Adrenal gland (tissue), 12 donors: ENCODE data around the gene RAPGEF2. TPM values are rescaled to one million over a fixed set of nuclear protein-coding genes. Genes with fewer than 3 reads are reported as not detected.

Experiments
- DNase-seq, 7 donors: peaks; one replicate each; pipeline ENCODE4 v3.0.0-alpha.2; 2019 to 2020
- H3K27ac ChIP-seq, 5 donors: fragments of 200-600 bp; sonication (generic) in 4 of 5; 1 replicate in 3 of 5; 2 replicates in 2 of 5; pipeline versions ENCODE4 v1.5.1 to v1.8.0; 2016 to 2020; ENCODE audit warnings: mild to moderate bottlenecking in 1 of 5
- H3K27me3 ChIP-seq: fragments of 200-600 bp; 2 replicates; pipeline ENCODE4 v1.8.0; 2021
- H3K36me3 ChIP-seq, 2 donors: fragments of 200-600 bp; replicated peaks in 1 of 2; 1 replicate in 1 of 2; 2 replicates in 1 of 2; pipeline versions ENCODE4 v1.5.1 to v1.8.0; 2018 to 2022
- H3K4me1 ChIP-seq, 2 donors: fragments of 200-600 bp; replicated peaks in 1 of 2; 1 replicate in 1 of 2; 2 replicates in 1 of 2; pipeline versions ENCODE4 v1.5.1 to v1.8.0; 2018 to 2021
- H3K4me3 ChIP-seq, 4 donors: fragments of 200-600 bp; sonication (generic) in 3 of 4; one replicate each; pipeline ENCODE4 v1.5.1; 2016 to 2018
- H3K9me3 ChIP-seq, 3 donors: fragments of 200-600 bp; sonication (generic) in 1 of 3; replicated peaks in 1 of 3; 1 replicate in 2 of 3; 2 replicates in 1 of 3; pipeline versions ENCODE4 v1.5.1 to v1.8.0; 2016 to 2021
- POLR2A ChIP-seq, 2 donors: fragments of 450-650 bp; IDR thresholded peaks; one replicate each; pipeline ENCODE4 v1.6.1; 2017; ENCODE audit warnings: antibody characterized with exemption in 2 of 2, mild to moderate bottlenecking in 2 of 2, moderate library complexity in 1 of 2
- WGBS, 4 donors: extraction: QIAGEN DNeasy Blood & Tissue Kit in 2 of 4; methylation state at CpG; one replicate each; pipeline versions ENCODE4 v1.1.5 to v1.1.7; 2013 to 2017; 5-methylcytosine and 5-hydroxymethylcytosine counted together
- intact Hi-C, 2 donors: fragments of 100-400 bp; cut with DNase I; formaldehyde crosslinking; loops; one replicate each; pipeline versions ENCODE4 v1.14.1 to v1.15.0; 2022 to 2023
- polyA plus RNA-seq, 3 donors: library from polyadenylated mRNA; stranded (reverse); fragments of 200-250 nt in 2 of 3; fragments of 350-450 nt in 1 of 3; fragmentation: Illumina TruSeq in 1 of 3; extraction: RNeasy Lipid Tissue Mini Kit (QIAGEN cat#74804) in 1 of 3; gene quantifications; one replicate each; pipeline ENCODE4 v1.2.3, GENCODE V29; 2013 to 2014
- total RNA-seq, 9 donors: library from RNA; depleted of rRNA in 4 of 9; stranded (reverse); fragments of >200 nt in 4 of 9; fragments of 120-200 nt in 1 of 9; fragmentation: NEBNext Ultra II Directional in 1 of 9; extraction: Animal tissue kit (Norgen Biotek cat#: 25700) in 1 of 9; gene quantifications; one replicate each; pipeline versions ENCODE4 v1.1.0 to v1.2.4, GENCODE V29; 2013 to 2023
- TF ChIP-seq, protein P1 (sequence below), 6 experiments: fragments of 450-650 bp in 4 of 6; fragments of 200-600 bp in 2 of 6; sonication (generic) in 1 of 6; IDR thresholded peaks; 1 replicate in 5 of 6; 2 replicates in 1 of 6; pipeline versions ENCODE4 v1.5.1 to v1.8.0; 2016 to 2021; ENCODE audit warnings: antibody characterized with exemption in 6 of 6, mild to moderate bottlenecking in 2 of 6, moderate library complexity in 1 of 6
- donor health status: healthy with polysubstance abuse.
- donor health status: Bipolar disorder and iron deficiency.
- donor health status: DM: yes; HTN: yes; CAD: no.
- donor health status: DM: no; HTN: no; CAD: no.
- donor health status: DM: no; HTN: no; CAD: no.
- donor health status: DM: yes; HTN: yes; CAD: no.

Gene RAPGEF2
- total and polyA plus RNA-seq, 12 donors: 5.2 to 53.9 (median 25.3) TPM

- Histone ChIP-seq H3K4me1 (no peaks in the 10 kb centered on the region), H3K36me3 (no peaks in the 10 kb centered on the region), H3K27me3 (no peaks in the 10 kb centered on the region), H3K9me3 (no peaks in the 10 kb centered on the region), H3K4me3 (no peak overlapping the region), H3K27ac (no peak overlapping the region)
- intact Hi-C loops: no loop called here
- WGBS, 4 donors: 64 to 71% (median 69%) methylated on average over 3 of the region's 3 CpGs
- DNase-seq: no peak
- TF ChIP-seq, protein P1, sequence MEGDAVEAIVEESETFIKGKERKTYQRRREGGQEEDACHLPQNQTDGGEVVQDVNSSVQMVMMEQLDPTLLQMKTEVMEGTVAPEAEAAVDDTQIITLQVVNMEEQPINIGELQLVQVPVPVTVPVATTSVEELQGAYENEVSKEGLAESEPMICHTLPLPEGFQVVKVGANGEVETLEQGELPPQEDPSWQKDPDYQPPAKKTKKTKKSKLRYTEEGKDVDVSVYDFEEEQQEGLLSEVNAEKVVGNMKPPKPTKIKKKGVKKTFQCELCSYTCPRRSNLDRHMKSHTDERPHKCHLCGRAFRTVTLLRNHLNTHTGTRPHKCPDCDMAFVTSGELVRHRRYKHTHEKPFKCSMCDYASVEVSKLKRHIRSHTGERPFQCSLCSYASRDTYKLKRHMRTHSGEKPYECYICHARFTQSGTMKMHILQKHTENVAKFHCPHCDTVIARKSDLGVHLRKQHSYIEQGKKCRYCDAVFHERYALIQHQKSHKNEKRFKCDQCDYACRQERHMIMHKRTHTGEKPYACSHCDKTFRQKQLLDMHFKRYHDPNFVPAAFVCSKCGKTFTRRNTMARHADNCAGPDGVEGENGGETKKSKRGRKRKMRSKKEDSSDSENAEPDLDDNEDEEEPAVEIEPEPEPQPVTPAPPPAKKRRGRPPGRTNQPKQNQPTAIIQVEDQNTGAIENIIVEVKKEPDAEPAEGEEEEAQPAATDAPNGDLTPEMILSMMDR (IDR thresholded peaks at IDR 0.05): no peak
- no peak for TF ChIP-seq POLR2A (IDR thresholded peaks at IDR 0.05)
These were observed 6.4 kb upstream of the RAPGEF2 start for GRCh38 chr4:159096434-159096833.

DNA sequence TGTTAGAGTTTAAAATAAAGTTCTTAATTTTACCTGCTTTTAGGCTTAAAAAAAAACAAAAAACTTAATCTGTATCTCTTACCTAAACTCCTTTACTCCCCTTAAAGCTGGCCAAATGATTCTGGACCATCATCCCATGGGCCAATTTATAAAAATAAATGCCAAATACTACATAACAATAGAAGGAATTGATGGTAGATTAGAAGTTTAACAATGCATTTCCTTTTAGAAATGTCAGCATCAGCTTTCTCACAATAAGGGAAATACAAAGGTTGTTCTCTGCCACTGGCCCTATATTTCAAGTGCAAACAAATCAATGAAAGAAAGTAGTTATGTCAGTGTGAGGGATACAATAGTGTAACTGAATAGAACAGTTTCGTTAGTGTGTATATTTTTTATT, 5.7 kb upstream of the RAPGEF2 start:
- Histone ChIP-seq H3K27ac (no peak overlapping the region), H3K9me3 (no peaks in the 10 kb centered on the region), H3K36me3 (no peaks in the 10 kb centered on the region), H3K4me3 (no peak overlapping the region), H3K4me1 (peaks cover 0 to 1% of the 10 kb centered on the region in 2 donors), H3K27me3 (no peaks in the 10 kb centered on the region)
- no peak for TF ChIP-seq POLR2A (IDR thresholded peaks at IDR 0.05)
- TF ChIP-seq, protein P1 (IDR thresholded peaks at IDR 0.05): no peak
- 48 to 67% (median 57%) methylated on average over 1 of the region's 1 CpG for whole genome bisulfite sequencing, 4 donors
- DNase-seq: no peak
- intact Hi-C loops: no loop called here

- Histone ChIP-seq H3K36me3 (no peaks in the 10 kb centered on the region), H3K27ac (no peak overlapping the region), H3K9me3 (no peaks in the 10 kb centered on the region), H3K4me1 (peaks cover 0 to 6% of the 10 kb centered on the region in 2 donors), H3K27me3 (no peaks in the 10 kb centered on the region), H3K4me3 (no peak overlapping the region)
- no peak for TF ChIP-seq POLR2A (IDR thresholded peaks at IDR 0.05)
- TF ChIP-seq, protein P1 (IDR thresholded peaks at IDR 0.05): no peak
- no peak for DNase-seq
- intact Hi-C loops: no loop called here
- 27 to 42% (median 35%) methylated on average over 1 of the region's 1 CpG for WGBS, 4 donors
These were observed 5.1 kb upstream of the RAPGEF2 start for GRCh38 chr4:159097785-159098184.

DNA sequence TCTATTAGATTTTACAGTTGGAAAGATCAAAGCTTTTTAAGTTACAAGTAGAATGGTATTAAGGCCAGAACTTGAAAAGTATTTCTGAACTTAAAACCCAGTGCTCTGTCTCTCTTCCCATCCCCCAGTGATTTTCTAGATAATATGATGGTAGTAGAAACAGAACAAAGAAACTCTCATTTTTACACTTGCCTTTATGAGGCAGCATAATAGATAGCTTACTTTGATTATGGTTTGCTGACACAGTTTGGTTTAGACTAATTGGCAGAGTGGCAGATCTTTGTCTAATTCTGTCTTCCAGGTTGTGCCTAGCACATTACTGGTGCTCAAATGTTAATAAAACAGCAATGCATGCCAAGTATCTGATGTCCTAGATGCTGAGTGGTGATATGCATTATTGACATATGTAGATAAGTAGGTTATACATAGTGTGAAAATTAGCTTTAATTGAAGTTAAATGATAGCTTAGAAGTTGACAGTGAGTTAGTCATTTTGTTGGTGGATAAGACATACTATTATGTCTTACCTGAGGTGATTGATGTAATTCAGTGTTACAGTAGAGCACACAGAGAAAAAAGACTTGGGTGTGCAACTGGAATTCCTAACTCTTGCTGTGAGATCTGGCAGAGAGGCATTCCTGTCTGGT, 4.3 kb upstream of the RAPGEF2 start:
- intact Hi-C loops: no loop called here

More for the DNA sequence above, 4.3 kb upstream of the RAPGEF2 start:
- Histone ChIP-seq H3K27ac (no peak overlapping the region), H3K36me3 (no peaks in the 10 kb centered on the region), H3K4me3 (no peak overlapping the region), H3K4me1 (peaks cover 0 to 6% of the 10 kb centered on the region in 2 donors), H3K27me3 (no peaks in the 10 kb centered on the region), H3K9me3 (no peaks in the 10 kb centered on the region)
- no peak for DNase-seq
- no peak for TF ChIP-seq POLR2A (IDR thresholded peaks at IDR 0.05)
- TF ChIP-seq, protein P1 (IDR thresholded peaks at IDR 0.05): no peak
